Measurements from ENCODE around the gene FPR2. TPM values are rescaled to one million over a fixed set of nuclear protein-coding genes. Genes with fewer than 3 reads are reported as not detected.
"Not testable (repeated sequence)": the region's sequence is repeated elsewhere in the genome, so short reads cannot be mapped to it uniquely, and the experiment has no call there.

Gene FPR2
- total RNA-seq, 1 donor from 2014 or later: not detected

DNA sequence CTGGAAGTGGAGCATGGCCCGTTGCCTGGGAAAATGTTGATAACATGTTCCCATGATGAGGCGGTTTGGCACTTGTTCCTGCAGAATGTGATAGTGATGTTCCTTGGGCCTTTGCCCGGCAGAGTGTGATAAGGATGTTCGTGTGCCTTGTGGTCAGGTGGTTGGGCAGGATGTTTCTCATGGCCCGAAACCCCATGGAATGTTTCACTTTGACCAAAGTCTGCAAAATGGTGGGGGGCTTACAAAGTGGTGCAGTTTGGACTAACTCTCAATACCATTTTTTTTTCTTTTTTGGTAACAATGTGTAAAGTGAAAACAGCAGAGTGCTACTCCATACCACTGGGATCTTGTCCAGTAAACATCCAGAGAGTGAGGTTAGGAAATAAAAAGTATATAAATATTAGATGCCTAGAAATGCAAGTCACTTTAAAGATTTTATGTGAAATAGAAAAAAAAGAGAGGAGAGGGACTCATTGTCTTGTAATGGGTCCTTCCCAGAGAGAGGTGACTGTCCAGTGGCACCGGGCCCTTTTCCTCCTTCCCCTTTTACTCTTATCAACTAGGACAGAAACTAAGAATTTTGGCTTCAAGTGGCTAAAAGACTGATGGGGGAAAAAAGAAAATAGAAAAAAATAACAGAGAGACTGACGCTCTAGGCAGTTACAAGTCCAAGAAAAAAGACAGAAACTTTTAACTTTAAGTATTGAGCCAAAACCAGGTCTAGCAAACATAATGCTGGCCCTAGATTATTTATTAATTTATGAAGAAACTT lies 39.7 kb downstream of the FPR2 start:
- Histone ChIP-seq H3K4me3 (ENCODE audit: low read depth, low read length) (no peak overlapping the region), H3K27me3 (ENCODE audit: control insufficient read depth, insufficient read depth, low read length) (no peaks in the 10 kb centered on the region), H3K36me3 (ENCODE audit: control insufficient read depth, insufficient read depth, low read length) (no peaks in the 10 kb centered on the region)
- TF ChIP-seq, protein P1, sequence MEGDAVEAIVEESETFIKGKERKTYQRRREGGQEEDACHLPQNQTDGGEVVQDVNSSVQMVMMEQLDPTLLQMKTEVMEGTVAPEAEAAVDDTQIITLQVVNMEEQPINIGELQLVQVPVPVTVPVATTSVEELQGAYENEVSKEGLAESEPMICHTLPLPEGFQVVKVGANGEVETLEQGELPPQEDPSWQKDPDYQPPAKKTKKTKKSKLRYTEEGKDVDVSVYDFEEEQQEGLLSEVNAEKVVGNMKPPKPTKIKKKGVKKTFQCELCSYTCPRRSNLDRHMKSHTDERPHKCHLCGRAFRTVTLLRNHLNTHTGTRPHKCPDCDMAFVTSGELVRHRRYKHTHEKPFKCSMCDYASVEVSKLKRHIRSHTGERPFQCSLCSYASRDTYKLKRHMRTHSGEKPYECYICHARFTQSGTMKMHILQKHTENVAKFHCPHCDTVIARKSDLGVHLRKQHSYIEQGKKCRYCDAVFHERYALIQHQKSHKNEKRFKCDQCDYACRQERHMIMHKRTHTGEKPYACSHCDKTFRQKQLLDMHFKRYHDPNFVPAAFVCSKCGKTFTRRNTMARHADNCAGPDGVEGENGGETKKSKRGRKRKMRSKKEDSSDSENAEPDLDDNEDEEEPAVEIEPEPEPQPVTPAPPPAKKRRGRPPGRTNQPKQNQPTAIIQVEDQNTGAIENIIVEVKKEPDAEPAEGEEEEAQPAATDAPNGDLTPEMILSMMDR (IDR thresholded peaks at IDR 0.05; ENCODE audit: insufficient read depth, low read length, severe bottlenecking): no peak
- DNase-seq (ENCODE audit: low read depth) (no peak), FAIRE-seq (no peak)

DNA sequence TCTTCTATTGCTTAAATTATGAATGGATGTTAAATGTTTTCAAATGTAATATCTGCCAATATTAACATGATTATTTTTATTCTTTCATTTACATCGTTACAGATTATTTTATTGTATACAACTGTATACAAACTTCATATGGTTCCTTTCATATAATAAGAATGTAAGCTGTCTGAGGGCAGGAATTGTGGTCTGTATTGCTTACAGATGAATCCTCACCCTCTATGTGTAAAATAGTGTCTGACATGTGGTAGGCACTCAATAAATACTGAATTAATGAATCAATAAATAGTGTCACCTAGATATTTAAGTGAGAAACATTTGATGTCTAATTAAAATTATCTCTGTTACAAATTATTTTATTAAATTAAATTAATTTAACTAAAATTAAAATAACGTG lies 41.8 kb downstream of the FPR2 start:
- Histone ChIP-seq H3K36me3 (ENCODE audit: control insufficient read depth, insufficient read depth, low read length) (no peaks in the 10 kb centered on the region), H3K27me3 (ENCODE audit: control insufficient read depth, insufficient read depth, low read length) (no peaks in the 10 kb centered on the region), H3K4me3 (ENCODE audit: low read depth, low read length) (no peak overlapping the region)
- DNase-seq (ENCODE audit: low read depth) (no peak), FAIRE-seq (no peak)
- TF ChIP-seq, protein P1 (IDR thresholded peaks at IDR 0.05; ENCODE audit: insufficient read depth, low read length, severe bottlenecking): no peak

DNA sequence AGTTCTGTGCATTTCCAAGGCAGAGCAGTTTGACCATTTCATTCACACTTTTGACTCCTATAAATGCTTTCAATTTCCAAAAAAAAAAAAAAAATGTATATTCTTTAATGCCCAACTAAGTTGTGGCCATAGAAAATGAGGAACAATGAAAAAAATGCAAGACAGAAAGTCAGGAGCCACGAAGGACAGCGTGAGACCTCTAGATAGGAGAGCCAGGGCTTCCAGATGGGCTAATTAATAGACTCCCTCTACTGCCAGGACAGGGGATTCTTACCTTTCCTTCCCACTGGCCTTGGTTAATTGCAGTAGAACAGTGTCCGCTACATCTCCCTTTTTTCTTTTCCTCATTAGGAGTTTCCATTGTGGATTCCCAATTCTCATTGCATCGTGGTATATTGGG lies 42.5 kb downstream of the FPR2 start:
- Histone ChIP-seq H3K4me3 (ENCODE audit: low read depth, low read length) (no peak overlapping the region), H3K36me3 (ENCODE audit: control insufficient read depth, insufficient read depth, low read length) (no peaks in the 10 kb centered on the region), H3K27me3 (ENCODE audit: control insufficient read depth, insufficient read depth, low read length) (no peaks in the 10 kb centered on the region)
- TF ChIP-seq, protein P1 (IDR thresholded peaks at IDR 0.05; ENCODE audit: insufficient read depth, low read length, severe bottlenecking): no peak
- DNase-seq (ENCODE audit: low read depth) (no peak), FAIRE-seq (no peak)

DNA sequence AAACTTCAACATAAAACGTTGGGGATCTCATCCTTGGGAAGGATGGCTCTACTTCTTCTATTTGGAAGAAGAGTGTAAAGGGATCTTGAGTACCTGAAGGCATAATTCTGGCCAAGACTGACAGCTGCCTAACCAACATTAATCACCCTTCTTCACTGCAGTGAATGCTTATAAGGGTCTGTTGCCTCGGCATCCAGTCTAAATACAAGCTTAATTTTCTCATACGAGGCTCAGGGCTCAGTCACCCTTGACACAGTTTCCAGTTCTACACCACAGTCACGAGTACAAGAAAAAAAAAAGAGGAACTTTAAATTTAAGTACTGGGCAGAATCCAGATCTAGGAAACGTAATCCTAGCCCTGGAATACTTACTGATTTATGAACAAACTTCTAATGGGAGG lies 43.0 kb downstream of the FPR2 start:
- Histone ChIP-seq H3K27me3 (ENCODE audit: control insufficient read depth, insufficient read depth, low read length) (no peaks in the 10 kb centered on the region), H3K36me3 (ENCODE audit: control insufficient read depth, insufficient read depth, low read length) (no peaks in the 10 kb centered on the region), H3K4me3 (ENCODE audit: low read depth, low read length) (no peak overlapping the region)
- TF ChIP-seq, protein P1 (IDR thresholded peaks at IDR 0.05; ENCODE audit: insufficient read depth, low read length, severe bottlenecking): no peak
- FAIRE-seq: no peak
- DNase-seq (ENCODE audit: low read depth): no peak

DNA sequence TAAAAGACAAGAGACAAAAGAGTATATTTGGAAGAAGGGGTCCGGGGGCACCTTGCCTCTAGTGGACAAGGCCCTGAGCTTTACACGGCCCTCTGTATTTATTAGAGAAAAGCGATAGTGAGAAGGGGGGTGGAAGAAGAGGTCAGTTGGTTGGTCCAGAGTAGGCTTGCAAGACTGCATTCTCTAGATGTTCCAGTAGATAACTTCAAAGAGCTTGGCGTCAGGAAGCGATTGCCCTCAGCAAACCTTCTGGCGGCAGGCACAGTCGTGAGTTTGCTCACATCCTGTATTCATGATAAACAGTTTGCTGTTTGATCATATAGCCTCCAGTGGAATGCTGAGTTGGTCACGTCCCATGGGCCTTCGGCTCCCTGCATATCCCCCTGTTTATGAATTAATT lies 43.8 kb downstream of the FPR2 start:
- not testable (repeated sequence) for FAIRE-seq

DNA sequence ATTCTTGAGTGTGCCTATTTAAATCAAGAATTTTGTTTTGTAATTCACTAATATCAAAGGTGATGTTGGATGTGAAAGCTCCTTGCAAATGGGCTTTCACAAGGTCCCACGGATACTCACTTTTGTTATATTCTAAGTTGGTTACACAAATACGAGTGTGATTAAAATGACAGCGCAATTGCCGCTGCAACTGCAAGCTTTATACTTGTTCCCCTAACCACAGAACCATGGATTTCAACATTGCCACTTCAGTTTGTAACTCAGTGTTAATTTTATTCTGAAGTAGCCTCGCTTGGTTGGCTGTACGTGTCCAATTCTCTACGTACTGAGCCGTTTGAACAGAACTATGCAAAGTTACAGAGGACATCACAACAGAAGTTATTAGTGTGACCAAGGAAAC lies 44.4 kb downstream of the FPR2 start:
- not testable (repeated sequence) for H3K36me3 ChIP-seq (ENCODE audit: control insufficient read depth, insufficient read depth, low read length); DNase-seq (ENCODE audit: low read depth); H3K4me3 ChIP-seq (ENCODE audit: low read depth, low read length); H3K27me3 ChIP-seq (ENCODE audit: control insufficient read depth, insufficient read depth, low read length); FAIRE-seq

More for the DNA sequence above, 43.8 kb downstream of the FPR2 start:
- not testable (repeated sequence) for DNase-seq (ENCODE audit: low read depth); H3K27me3 ChIP-seq (ENCODE audit: control insufficient read depth, insufficient read depth, low read length); H3K4me3 ChIP-seq (ENCODE audit: low read depth, low read length); H3K36me3 ChIP-seq (ENCODE audit: control insufficient read depth, insufficient read depth, low read length)

DNA sequence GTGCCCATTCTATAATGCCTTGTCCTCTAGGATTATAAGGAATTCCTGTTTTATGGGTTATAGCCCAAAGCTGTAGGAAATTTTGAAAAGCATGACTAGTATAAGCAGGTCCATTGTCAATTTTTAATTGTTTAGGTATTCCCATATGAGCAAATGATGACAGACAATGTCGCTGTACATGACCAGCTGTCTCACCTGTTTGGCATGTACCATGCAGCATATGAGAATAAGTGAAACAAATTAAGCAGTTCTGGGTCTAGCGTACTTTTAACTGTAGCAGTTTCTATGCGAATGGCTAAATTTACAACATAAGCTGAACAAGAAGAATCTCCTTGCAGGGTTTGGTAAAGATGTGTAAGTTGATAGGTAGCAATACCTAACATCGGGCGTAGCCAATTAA lies 45.6 kb downstream of the FPR2 start:
- not testable (repeated sequence) for DNase-seq (ENCODE audit: low read depth); H3K36me3 ChIP-seq (ENCODE audit: control insufficient read depth, insufficient read depth, low read length); FAIRE-seq; H3K27me3 ChIP-seq (ENCODE audit: control insufficient read depth, insufficient read depth, low read length); H3K4me3 ChIP-seq (ENCODE audit: low read depth, low read length)

Measured in bronchial epithelial cell (primary cell).